GM18873 (cell line): ENCODE measurements around the gene GH2.
"Not testable (repeated sequence)": the region's sequence is repeated elsewhere in the genome, so short reads cannot be mapped to it uniquely, and the experiment has no call there.

ENCODE experiments used
- ATAC-seq: cut with Tn5 transposase; IDR thresholded peaks from one replicate; pipeline ENCODE4 v1.9.1; 2021; ENCODE audit warnings: mild to moderate bottlenecking, moderate library complexity, moderate number of reproducible peaks; ENCODE audit not compliant: unreplicated experiment, low FRiP score

Gene GH2

GRCh38 chr17:63911657-63912100 lies 29.9 kb upstream of the GH2 start:
- ATAC-seq, result no peak

- no peak for ATAC-seq
Observed at GRCh38 chr17:63911041-63911635, 29.4 kb upstream of the GH2 start, which contains the start of gene CSHL1. CSHL1 (minus strand) TSS chr17:63911258; CDS start chr17:63911196, 62 bp downstream.

GRCh38 chr17:63910096-63910495 lies 28.4 kb upstream of the GH2 start:
- no peak for ATAC-seq

GRCh38 chr17:63909586-63909985 lies 27.8 kb upstream of the GH2 start:
- not testable (repeated sequence) for ATAC-seq

GRCh38 chr17:63907161-63907778 lies 25.5 kb upstream of the GH2 start:
- not testable (repeated sequence) for ATAC-seq

GRCh38 chr17:63904796-63905195 lies 23.1 kb upstream of the GH2 start:
- ATAC-seq, result not testable (repeated sequence)

GRCh38 chr17:63903787-63904201 lies 22.1 kb upstream of the GH2 start:
- ATAC-seq, result not testable (repeated sequence)

GRCh38 chr17:63901971-63902370 lies 20.2 kb upstream of the GH2 start:
- ATAC-seq, result not testable (repeated sequence)

- not testable (repeated sequence) for ATAC-seq
Observed at GRCh38 chr17:63898899-63899798, 17.4 kb upstream of the GH2 start.

GRCh38 chr17:63896524-63897354 lies 15.0 kb upstream of the GH2 start, which contains the start of gene CSH1:
CSH1 (minus strand) TSS chr17:63896574; CDS start chr17:63896511, 63 bp downstream.
- ATAC-seq, result not testable (repeated sequence)

- not testable (repeated sequence) for ATAC-seq
Observed at GRCh38 chr17:63894821-63895220, 13.1 kb upstream of the GH2 start.

GRCh38 chr17:63894021-63894420 lies 12.3 kb upstream of the GH2 start:
- not testable (repeated sequence) for ATAC-seq

GRCh38 chr17:63892316-63893037 lies 10.7 kb upstream of the GH2 start:
- not testable (repeated sequence) for ATAC-seq

- ATAC-seq, result not testable (repeated sequence)
Observed at GRCh38 chr17:63889026-63889848, 7.5 kb upstream of the GH2 start.

- ATAC-seq, result not testable (repeated sequence)
Observed at GRCh38 chr17:63885119-63885518, 3.4 kb upstream of the GH2 start.

GRCh38 chr17:63882626-63883126 lies 932 bp upstream of the GH2 start:
- ATAC-seq, result not testable (repeated sequence)

GRCh38 chr17:63881337-63881736 lies 407 bp downstream of the GH2 start:
- ATAC-seq, result not testable (repeated sequence)

GRCh38 chr17:63880706-63881105 lies 1.0 kb downstream of the GH2 start:
- no peak for ATAC-seq
